DOHH2 (cell line): ENCODE measurements around the gene SPARC.

ENCODE experiments used
- EZH2phosphoT487 ChIP-seq: fragments of 200-600 bp; sonication (generic); IDR thresholded peaks from 2 replicates; pipeline ENCODE4 v1.6.1; 2017; ENCODE audit warnings: borderline replicate concordance, mild to moderate bottlenecking, antibody characterized with exemption, low read length, moderate library complexity, mixed read lengths
- TF ChIP-seq, protein P1 (sequence below): fragments of 200-600 bp; sonication (generic); IDR thresholded peaks from one replicate; pipeline ENCODE4 v1.5.1; 2014; ENCODE audit warnings: antibody characterized with exemption, mild to moderate bottlenecking, low read depth, low read length; ENCODE audit not compliant: poor library complexity, severe bottlenecking

DNA sequence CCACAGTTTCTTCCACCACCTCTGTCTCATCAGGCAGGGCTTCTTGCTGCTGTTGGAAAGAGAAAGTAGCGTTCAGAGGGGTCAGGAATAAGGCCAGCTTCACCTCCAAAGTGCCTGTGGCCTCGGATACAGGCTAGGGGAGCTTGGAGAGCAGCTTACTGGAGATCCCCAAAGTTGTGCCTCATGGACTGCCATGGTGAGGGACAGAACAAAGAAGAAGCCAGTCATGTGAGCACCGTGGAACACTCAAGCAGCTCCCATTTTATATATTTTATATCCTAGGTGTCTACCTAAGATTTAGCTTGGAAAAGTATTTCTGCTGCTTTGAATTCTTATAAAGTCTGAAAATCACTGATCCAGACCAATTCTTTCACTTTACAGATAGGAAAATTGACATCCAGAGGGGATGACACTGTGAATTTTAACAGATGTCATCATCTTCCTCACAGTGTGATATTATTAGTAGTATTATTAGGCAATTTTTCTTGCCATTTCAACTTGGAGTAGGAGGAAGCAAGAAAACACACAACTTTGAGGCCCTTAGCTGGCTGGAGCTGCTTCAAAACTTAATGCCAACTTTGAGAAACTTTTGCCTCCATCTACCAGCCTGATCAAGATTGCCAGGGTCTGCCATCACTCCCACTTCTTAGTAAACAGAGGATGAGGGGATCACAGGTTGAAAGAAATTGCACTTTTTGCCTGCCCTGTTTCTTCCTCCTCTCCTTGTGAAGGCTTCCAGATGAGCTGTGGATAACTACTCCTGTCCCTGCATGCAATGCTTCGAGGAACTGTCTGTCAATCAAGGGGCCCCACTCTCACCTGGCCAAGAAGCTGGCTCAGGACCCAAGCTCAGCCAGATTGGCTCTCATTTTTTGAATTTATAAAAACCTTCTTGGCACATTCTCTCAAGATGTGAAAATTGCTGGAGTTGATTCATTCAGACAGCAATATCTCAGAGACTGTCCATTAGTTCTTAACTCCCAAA, 11.8 kb downstream of the SPARC start:
- TF ChIP-seq, protein P1, sequence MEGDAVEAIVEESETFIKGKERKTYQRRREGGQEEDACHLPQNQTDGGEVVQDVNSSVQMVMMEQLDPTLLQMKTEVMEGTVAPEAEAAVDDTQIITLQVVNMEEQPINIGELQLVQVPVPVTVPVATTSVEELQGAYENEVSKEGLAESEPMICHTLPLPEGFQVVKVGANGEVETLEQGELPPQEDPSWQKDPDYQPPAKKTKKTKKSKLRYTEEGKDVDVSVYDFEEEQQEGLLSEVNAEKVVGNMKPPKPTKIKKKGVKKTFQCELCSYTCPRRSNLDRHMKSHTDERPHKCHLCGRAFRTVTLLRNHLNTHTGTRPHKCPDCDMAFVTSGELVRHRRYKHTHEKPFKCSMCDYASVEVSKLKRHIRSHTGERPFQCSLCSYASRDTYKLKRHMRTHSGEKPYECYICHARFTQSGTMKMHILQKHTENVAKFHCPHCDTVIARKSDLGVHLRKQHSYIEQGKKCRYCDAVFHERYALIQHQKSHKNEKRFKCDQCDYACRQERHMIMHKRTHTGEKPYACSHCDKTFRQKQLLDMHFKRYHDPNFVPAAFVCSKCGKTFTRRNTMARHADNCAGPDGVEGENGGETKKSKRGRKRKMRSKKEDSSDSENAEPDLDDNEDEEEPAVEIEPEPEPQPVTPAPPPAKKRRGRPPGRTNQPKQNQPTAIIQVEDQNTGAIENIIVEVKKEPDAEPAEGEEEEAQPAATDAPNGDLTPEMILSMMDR, result no peak
- TF ChIP-seq EZH2phosphoT487, result no peak
